Mesenteric fat pad (tissue), 1 donor: ENCODE data around the gene COL27A1. TPM values are rescaled to one million over a fixed set of nuclear protein-coding genes. Genes with fewer than 3 reads are reported as not detected.

Experiments
- DNase-seq: peaks from one replicate; pipeline ENCODE4 v3.0.0-alpha.2; 2020; ENCODE audit warnings: low spot score
- total RNA-seq: library from RNA; stranded (reverse); fragmentation: NEBNext Ultra II Directional; extraction: Animal tissue kit (Norgen Biotek cat#: 25700); gene quantifications from one replicate; pipeline ENCODE4 v1.2.1, GENCODE V29; 2021
- donor health status: DM: yes; HTN: yes; CAD: no.

COL27A1 gene
- total RNA-seq, 1 donor from 2014 or later, result 101 TPM

- no peak for DNase-seq
Observed at GRCh38 chr9:114221706-114222465, 66.5 kb downstream of the COL27A1 start.

GRCh38 chr9:114223564-114224246 is 68.4 kb downstream of the COL27A1 start:
- no peak for DNase-seq

GRCh38 chr9:114224247-114224610 is 68.9 kb downstream of the COL27A1 start:
- DNase-seq, result no peak

GRCh38 chr9:114225561-114226212 is 70.3 kb downstream of the COL27A1 start:
- DNase-seq, result no peak

- no peak for DNase-seq
Observed at GRCh38 chr9:114226246-114227055, 71.1 kb downstream of the COL27A1 start.

GRCh38 chr9:114227288-114228015 is 72.1 kb downstream of the COL27A1 start:
- no peak for DNase-seq

GRCh38 chr9:114228016-114228808 is 72.9 kb downstream of the COL27A1 start:
- no peak for DNase-seq

- DNase-seq, result no peak
Observed at GRCh38 chr9:114229295-114229694, 74.0 kb downstream of the COL27A1 start.

- DNase-seq, result no peak
Observed at GRCh38 chr9:114230068-114230467, 74.7 kb downstream of the COL27A1 start.

GRCh38 chr9:114231273-114231672 is 75.9 kb downstream of the COL27A1 start:
- DNase-seq, result no peak

GRCh38 chr9:114231719-114232449 is 76.5 kb downstream of the COL27A1 start:
- DNase-seq, result no peak

GRCh38 chr9:114233491-114234185 is 78.3 kb downstream of the COL27A1 start:
- DNase-seq, result no peak

- no peak for DNase-seq
Observed at GRCh38 chr9:114235033-114235661, 79.8 kb downstream of the COL27A1 start.

GRCh38 chr9:114236391-114237138 is 81.2 kb downstream of the COL27A1 start:
- no peak for DNase-seq

GRCh38 chr9:114237247-114237646 is 81.9 kb downstream of the COL27A1 start:
- no peak for DNase-seq

- no peak for DNase-seq
Observed at GRCh38 chr9:114237781-114238180, 82.4 kb downstream of the COL27A1 start.

GRCh38 chr9:114238472-114238871 is 83.1 kb downstream of the COL27A1 start:
- no peak for DNase-seq
